PC-9 (cell line): ENCODE measurements around the gene CDH12. TPM values are rescaled to one million over a fixed set of nuclear protein-coding genes. Genes with fewer than 3 reads are reported as not detected.

Source experiments
- BruUV-seq: library from RNA; stranded (reverse); fragments of 400-500 nt; replicated peaks from 2 replicates; lab custom pipeline; 2021; lab: Mats Ljungman, UMichigan
- CTCF ChIA-PET: fragments of 300-600 bp; sonication (Branson Sonifier 250); formaldehyde crosslinking; loops from one replicate; lab custom pipeline; 2022; ENCODE audit warnings: antibody characterized with exemption; lab: Charles Lee
- POLR2A ChIA-PET: fragments of 300-600 bp; sonication (Branson Sonifier 250); formaldehyde crosslinking; loops from one replicate; lab custom pipeline; 2022; ENCODE audit warnings: antibody characterized with exemption; ENCODE audit not compliant: unreplicated experiment; lab: Charles Lee
- DNase-seq, 2 experiments: peaks; one replicate each; pipeline versions ENCODE4 v3.0.0 to v3.0.0-alpha.2; 2015 to 2022; ENCODE audit warnings: mixed read lengths in 1 of 2
- H2AFZ ChIP-seq: fragments of 200-600 bp; sonication (generic); 2 replicates; pipeline ENCODE4 v1.8.1; 2017; ENCODE audit warnings: antibody characterized with exemption
- H3F3A ChIP-seq: fragments of 200-600 bp; sonication (generic); 2 replicates; pipeline ENCODE4 v1.8.1; 2017; ENCODE audit warnings: antibody characterized with exemption, mild to moderate bottlenecking, low read depth; ENCODE audit not compliant: insufficient read depth
- H3K27ac ChIP-seq: fragments of 200-600 bp; sonication (generic); 2 replicates; pipeline ENCODE4 v1.6.1; 2016; ENCODE audit warnings: mixed run types
- H3K27me3 ChIP-seq: fragments of 200-600 bp; sonication (generic); 2 replicates; pipeline ENCODE4 v1.6.1; 2016; ENCODE audit warnings: low read depth, mixed run types; ENCODE audit not compliant: insufficient read depth
- H3K36me3 ChIP-seq: fragments of 200-600 bp; sonication (generic); 2 replicates; pipeline ENCODE4 v1.6.1; 2016; ENCODE audit warnings: low read depth, mixed run types
- H3K4me1 ChIP-seq: fragments of 200-600 bp; sonication (generic); replicated peaks from 2 replicates; pipeline ENCODE4 v1.6.1; 2016; ENCODE audit warnings: mixed run types; ENCODE audit not compliant: insufficient read depth
- H3K4me2 ChIP-seq: fragments of 200-600 bp; sonication (generic); 2 replicates; pipeline ENCODE4 v1.6.1; 2017; ENCODE audit warnings: mixed run types
- H3K4me3 ChIP-seq: fragments of 200-600 bp; sonication (generic); 2 replicates; pipeline ENCODE4 v1.6.1; 2016; ENCODE audit warnings: mixed run types
- H3K79me2 ChIP-seq: fragments of 200-600 bp; sonication (generic); 2 replicates; pipeline ENCODE4 v1.6.1; 2017; ENCODE audit warnings: low read depth, mixed run types
- H3K9me2 ChIP-seq: fragments of 200-600 bp; sonication (generic); 2 replicates; pipeline ENCODE4 v1.8.1; 2017; ENCODE audit warnings: mild to moderate bottlenecking; ENCODE audit not compliant: insufficient read depth
- H3K9me3 ChIP-seq: fragments of 200-600 bp; sonication (generic); 2 replicates; pipeline ENCODE4 v1.8.1; 2016; ENCODE audit warnings: low read depth; ENCODE audit not compliant: insufficient read depth
- H4K20me1 ChIP-seq: fragments of 200-600 bp; sonication (generic); 2 replicates; pipeline ENCODE4 v1.8.1; 2017; ENCODE audit not compliant: insufficient read depth
- CTCF ChIP-seq: fragments of 200-600 bp; sonication (generic); conservative IDR thresholded peaks from 2 replicates; pipeline ENCODE4 v1.6.1; 2017; ENCODE audit warnings: mixed run types, antibody characterized with exemption, mild to moderate bottlenecking, moderate library complexity
- EZH2 ChIP-seq: fragments of 200-600 bp; sonication (generic); IDR thresholded peaks from 2 replicates; pipeline ENCODE4 v1.8.0; 2017; ENCODE audit warnings: antibody characterized with exemption, low read depth
- intact Hi-C: fragments of 100-400 bp; cut with micrococcal nuclease; formaldehyde crosslinking; loops from one replicate; pipeline ENCODE4 v1.10.0; 2022; ENCODE audit not compliant: unreplicated experiment
- total RNA-seq: library from RNA; stranded (reverse); gene quantifications from 2 replicates; pipeline ENCODE4 v1.2.3, GENCODE V29; 2021

Gene CDH12
- total RNA-seq, 1 experiment from 2014 or later: not detected

DNA sequence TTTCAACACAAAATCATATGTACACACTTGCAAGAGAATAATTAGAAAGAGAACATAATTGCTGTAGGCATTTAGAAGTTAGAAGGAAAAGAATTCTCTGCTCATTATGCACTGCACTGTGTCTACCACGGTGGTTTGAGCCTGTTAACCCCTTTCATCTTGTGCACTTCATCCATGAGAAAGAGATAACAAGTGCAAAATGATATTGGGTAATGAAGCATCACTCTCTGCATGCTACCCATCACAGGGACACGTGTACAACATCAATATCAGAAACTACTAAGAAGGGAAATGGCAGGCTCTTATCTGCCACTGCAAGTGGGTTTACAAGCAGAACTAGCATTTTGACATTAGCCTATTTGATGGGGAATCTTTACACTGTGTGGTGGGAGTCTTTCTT, 202.6 kb downstream of the CDH12 start:
- BruUV-seq: no TSS peak
- TF ChIP-seq EZH2 (no peak), CTCF (no peak)
- no peak overlapping the region for H2AFZ ChIP-seq
- ChIA-PET POLR2A (no interaction called here), CTCF (no interaction called here)
- no peak overlapping the region for H3K4me3 ChIP-seq
- no peaks in the 10 kb centered on the region for H3K9me2 ChIP-seq
- no peak for DNase-seq
- H3K27ac ChIP-seq: no peak overlapping the region
- H3K4me2 ChIP-seq: no peak overlapping the region
- no peaks in the 10 kb centered on the region for H3K9me3 ChIP-seq
- H3K4me1 ChIP-seq: no peaks in the 10 kb centered on the region
- H3K36me3 ChIP-seq: no peaks in the 10 kb centered on the region
- intact Hi-C loops: no loop called here
- H4K20me1 ChIP-seq: no peaks in the 10 kb centered on the region
- no peaks in the 10 kb centered on the region for H3K27me3 ChIP-seq
- no peaks in the 10 kb centered on the region for H3F3A ChIP-seq
- no peaks in the 10 kb centered on the region for H3K79me2 ChIP-seq

DNA sequence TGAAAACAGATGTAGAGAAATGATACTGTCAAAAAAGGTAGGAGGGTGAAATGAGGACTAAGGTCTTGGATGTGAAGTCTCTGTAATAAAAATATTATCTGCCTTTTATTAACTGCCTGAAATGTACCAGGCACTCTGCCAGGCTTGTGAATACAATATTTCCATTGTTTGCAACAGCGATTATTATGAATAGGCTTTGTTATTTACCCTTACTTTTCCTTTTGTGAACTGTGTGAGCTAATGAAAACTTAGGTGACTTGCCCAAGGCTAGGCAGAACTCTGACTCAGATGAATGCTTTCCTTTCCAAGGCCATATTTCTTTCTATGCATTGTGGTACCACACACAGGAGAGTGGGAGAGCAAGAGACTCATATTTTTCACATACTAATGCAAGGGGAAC, 204.1 kb downstream of the CDH12 start:
- Histone ChIP-seq H3K9me2 (no peaks in the 10 kb centered on the region), H3K36me3 (no peaks in the 10 kb centered on the region), H4K20me1 (no peaks in the 10 kb centered on the region), H3K4me3 (no peak overlapping the region), H2AFZ (no peak overlapping the region), H3K4me2 (no peak overlapping the region), H3K9me3 (no peaks in the 10 kb centered on the region), H3K27me3 (no peaks in the 10 kb centered on the region), H3K4me1 (no peaks in the 10 kb centered on the region), H3K27ac (no peak overlapping the region), H3F3A (no peaks in the 10 kb centered on the region), H3K79me2 (no peaks in the 10 kb centered on the region)
- peak in 1 of 2 experiments; percentile 7 for DNase-seq
- TF ChIP-seq CTCF (no peak), EZH2 (no peak)
- POLR2A ChIA-PET: interaction anchor here (0.5 to 0.6 kb wide), 2 partner anchors 24 to 1072 kb away, joined by 7 to 8 read pairs; no protein-coding TSS in a partner anchor
- CTCF ChIA-PET: no interaction called here
- intact Hi-C loops: no loop called here
- BruUV-seq: no TSS peak

DNA sequence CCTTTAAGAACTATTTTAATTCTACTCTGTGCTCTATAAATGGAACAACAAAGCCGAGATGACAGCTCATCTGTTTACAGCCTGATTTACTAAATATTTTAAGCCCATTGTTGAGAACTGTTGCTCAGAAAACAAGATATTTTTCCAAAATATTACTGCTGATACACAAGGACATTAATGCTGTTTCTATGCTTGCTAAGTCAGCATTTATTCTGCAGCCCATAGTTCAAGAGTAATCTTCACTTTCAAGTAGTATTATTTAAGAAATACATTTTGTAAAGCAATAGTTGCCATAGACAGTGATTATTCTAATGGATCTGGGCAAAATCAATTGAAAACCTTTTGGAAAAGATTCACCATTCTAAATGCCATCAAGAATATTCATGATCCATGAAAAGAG, 208.3 kb downstream of the CDH12 start:
- no peak overlapping the region for H2AFZ ChIP-seq
- no peaks in the 10 kb centered on the region for H4K20me1 ChIP-seq
- H3F3A ChIP-seq: no peaks in the 10 kb centered on the region
- no peak overlapping the region for H3K4me3 ChIP-seq
- no peaks in the 10 kb centered on the region for H3K79me2 ChIP-seq
- no peaks in the 10 kb centered on the region for H3K4me1 ChIP-seq
- H3K27ac ChIP-seq: no peak overlapping the region
- no peaks in the 10 kb centered on the region for H3K36me3 ChIP-seq
- no peak for DNase-seq
- intact Hi-C loops: no loop called here
- H3K4me2 ChIP-seq: no peak overlapping the region
- ChIA-PET CTCF (no interaction called here), POLR2A (no interaction called here)
- H3K9me3 ChIP-seq: no peaks in the 10 kb centered on the region
- no peaks in the 10 kb centered on the region for H3K9me2 ChIP-seq
- TF ChIP-seq CTCF (no peak), EZH2 (no peak)
- BruUV-seq: no TSS peak
- H3K27me3 ChIP-seq: no peaks in the 10 kb centered on the region
